ENCODE data around the gene NRIP1.
"Not testable (repeated sequence)": the region's sequence is repeated elsewhere in the genome, so short reads cannot be mapped to it uniquely, and the experiment has no call there.

NRIP1 gene

GRCh38 chr21:15037095-15037899 is 27.5 kb downstream of the NRIP1 start:
- H3K4me3 ChIP-seq (ENCODE audit: low read depth in 1 of 2, low read length in 1 of 2): no peak overlapping the region
- H3K36me3 ChIP-seq: no peaks in the 10 kb centered on the region
- H3K4me1 ChIP-seq (ENCODE audit: control insufficient read depth in 1 of 2, insufficient read depth in 1 of 2, low read depth in 1 of 2, low read length in 1 of 2): peaks cover 10 to 30% of the 10 kb centered on the region in 2 experiments
- H3K9me3 ChIP-seq: no peaks in the 10 kb centered on the region
- no peak overlapping the region for H3K27ac ChIP-seq
- H3K27me3 ChIP-seq: no peaks in the 10 kb centered on the region
- no peak for TF ChIP-seq CTCF (IDR thresholded peaks at IDR 0.05)

- Histone ChIP-seq H3K27me3 (no peaks in the 10 kb centered on the region), H3K36me3 (no peaks in the 10 kb centered on the region), H3K27ac (no peak overlapping the region), H3K4me1 (ENCODE audit: control insufficient read depth in 1 of 2, insufficient read depth in 1 of 2, low read depth in 1 of 2, low read length in 1 of 2) (peaks cover 5 to 21% of the 10 kb centered on the region in 2 experiments), H3K4me3 (ENCODE audit: low read depth in 1 of 2, low read length in 1 of 2) (no peak overlapping the region), H3K9me3 (no peaks in the 10 kb centered on the region)
- no peak for TF ChIP-seq CTCF (IDR thresholded peaks at IDR 0.05)
Measured at GRCh38 chr21:15036189-15036588, 28.6 kb downstream of the NRIP1 start.

GRCh38 chr21:15034126-15034853 is 30.5 kb downstream of the NRIP1 start:
- Histone ChIP-seq H3K27me3 (no peaks in the 10 kb centered on the region), H3K4me3 (ENCODE audit: low read depth in 1 of 2, low read length in 1 of 2) (no peak overlapping the region), H3K9me3 (no peaks in the 10 kb centered on the region), H3K27ac (no peak overlapping the region), H3K36me3 (no peaks in the 10 kb centered on the region), H3K4me1 (ENCODE audit: control insufficient read depth in 1 of 2, insufficient read depth in 1 of 2, low read depth in 1 of 2, low read length in 1 of 2) (peaks cover 11 to 28% of the 10 kb centered on the region in 2 experiments)
- TF ChIP-seq CTCF (IDR thresholded peaks at IDR 0.05): no peak

- H3K27ac ChIP-seq: no peak overlapping the region
- no peaks in the 10 kb centered on the region for H3K27me3 ChIP-seq
- H3K4me1 ChIP-seq (ENCODE audit: control insufficient read depth in 1 of 2, insufficient read depth in 1 of 2, low read depth in 1 of 2, low read length in 1 of 2): peaks cover 35 to 53% of the 10 kb centered on the region in 2 experiments
- no peak overlapping the region for H3K4me3 ChIP-seq (ENCODE audit: low read depth in 1 of 2, low read length in 1 of 2)
- H3K9me3 ChIP-seq: no peaks in the 10 kb centered on the region
- TF ChIP-seq CTCF (IDR thresholded peaks at IDR 0.05): no peak
- H3K36me3 ChIP-seq: no peaks in the 10 kb centered on the region
Measured at GRCh38 chr21:15031790-15032357, 32.9 kb downstream of the NRIP1 start.

GRCh38 chr21:15031362-15031761 is 33.4 kb downstream of the NRIP1 start:
- peaks cover 39 to 56% of the 10 kb centered on the region in 2 experiments for H3K4me1 ChIP-seq (ENCODE audit: control insufficient read depth in 1 of 2, insufficient read depth in 1 of 2, low read depth in 1 of 2, low read length in 1 of 2)
- not testable (repeated sequence) for H3K27me3 ChIP-seq; H3K36me3 ChIP-seq; H3K9me3 ChIP-seq; H3K4me3 ChIP-seq (ENCODE audit: low read depth in 1 of 2, low read length in 1 of 2); H3K27ac ChIP-seq

- not testable (repeated sequence) for H3K27ac ChIP-seq; H3K9me3 ChIP-seq; H3K4me3 ChIP-seq (ENCODE audit: low read depth in 1 of 2, low read length in 1 of 2); H3K36me3 ChIP-seq; H3K27me3 ChIP-seq
- peaks cover 36 to 53% of the 10 kb centered on the region in 2 experiments for H3K4me1 ChIP-seq (ENCODE audit: control insufficient read depth in 1 of 2, insufficient read depth in 1 of 2, low read depth in 1 of 2, low read length in 1 of 2)
Measured at GRCh38 chr21:15030861-15031260, 33.9 kb downstream of the NRIP1 start.
